Right lobe of liver (tissue), 6 donors: Measurements from ENCODE around the gene CASR. TPM values are rescaled to one million over a fixed set of nuclear protein-coding genes. Genes with fewer than 3 reads are reported as not detected.

Experiments
- ATAC-seq, 4 donors: fragments of 200-7000 bp; cut with Tn5 transposase; one replicate each; pipeline ENCODE4 v1.9.1; 2020; ENCODE audit warnings: mild to moderate bottlenecking in 4 of 4, moderate library complexity in 4 of 4
- DNase-seq, 3 donors: peaks; one replicate each; pipeline ENCODE4 v3.0.0-alpha.2; 2020
- H3K27ac ChIP-seq, 3 donors: fragments of 200-600 bp; one replicate each; pipeline ENCODE4 v1.8.0; 2022
- H3K27me3 ChIP-seq, 2 donors: fragments of 200-600 bp; one replicate each; pipeline ENCODE4 v1.8.0; 2022
- H3K36me3 ChIP-seq, 4 donors: fragments of 200-600 bp; sonication (generic) in 1 of 4; one replicate each; pipeline versions ENCODE4 v1.5.1 to v1.8.0; 2017 to 2022; ENCODE audit warnings: control low read depth in 1 of 4
- H3K4me1 ChIP-seq, 4 donors: fragments of 200-600 bp; sonication (generic) in 1 of 4; one replicate each; pipeline versions ENCODE4 v1.5.1 to v1.8.0; 2017 to 2022; ENCODE audit warnings: control low read depth in 1 of 4
- H3K4me3 ChIP-seq, 3 donors: fragments of 200-600 bp; one replicate each; pipeline ENCODE4 v1.8.0; 2022
- H3K9me3 ChIP-seq, 4 donors: fragments of 200-600 bp; sonication (generic) in 1 of 4; one replicate each; pipeline versions ENCODE4 v1.5.1 to v1.8.0; 2017 to 2022; ENCODE audit warnings: control low read depth in 1 of 4
- CTCF ChIP-seq, 4 donors: fragments of 200-600 bp in 3 of 4; fragments of 450-650 bp in 1 of 4; IDR thresholded peaks; one replicate each; pipeline versions ENCODE4 v1.5.1 to v1.8.0; 2016 to 2022; ENCODE audit warnings: antibody characterized with exemption in 4 of 4, mild to moderate bottlenecking in 2 of 4
- POLR2A ChIP-seq: fragments of 450-650 bp; IDR thresholded peaks from one replicate; pipeline ENCODE4 v1.6.1; 2017; ENCODE audit warnings: antibody characterized with exemption, mild to moderate bottlenecking
- WGBS: methylation state at CpG from one replicate; pipeline ENCODE4 v1.1.6; 2018; ENCODE audit warnings: low coverage, low lambda C conversion rate; ENCODE audit not compliant: insufficient coverage; ENCODE audit errors: missing lambda C conversion rate; 5-methylcytosine and 5-hydroxymethylcytosine counted together
- intact Hi-C, 2 donors: fragments of 100-400 bp; cut with DNase I; formaldehyde crosslinking; loops; one replicate each; pipeline versions ENCODE4 v1.11.2 to v1.14.1; 2022
- total RNA-seq, 6 experiments: library from RNA; depleted of rRNA in 2 of 6; stranded (reverse); fragments of >200 nt in 2 of 6; fragmentation: NEBNext Ultra II Directional in 3 of 6; extraction: Animal tissue kit (Norgen Biotek cat#: 25700) in 3 of 6; gene quantifications; one replicate each; pipeline versions ENCODE4 v1.1.0 to v1.2.4, GENCODE V29; 2016 to 2023
- donor health status: DM: no; HTN: yes; CAD: no.
- donor health status: DM: no; HTN: no; CAD: no.
- donor health status: DM: no; HTN: no; CAD: no.
- donor health status: DM: no; HTN: yes; CAD: no.
- donor health status: DM: no; HTN: yes; CAD: no.

Gene CASR
- total RNA-seq, 6 experiments from 2014 or later = 0.06 to 0.16 (median 0.13) TPM; not detected in 1

- DNase-seq (no peak), ATAC-seq (no peak)
- Histone ChIP-seq H3K4me1 (no peaks in the 10 kb centered on the region), H3K4me3 (no peak overlapping the region), H3K9me3 (no peaks in the 10 kb centered on the region), H3K27ac (no peak overlapping the region), H3K36me3 (no peaks in the 10 kb centered on the region), H3K27me3 (no peaks in the 10 kb centered on the region)
- 100% methylated on average over 1 of the region's 22 CpGs for WGBS
- TF ChIP-seq POLR2A (no peak), CTCF (IDR thresholded peaks at IDR 0.05) (no peak)
- intact Hi-C loops = no loop called here
Measured at GRCh38 chr3:122283796-122284445, 100.5 kb downstream of the CASR start.

GRCh38 chr3:122284486-122284885, 101.0 kb downstream of the CASR start:
- DNase-seq = no peak
- Histone ChIP-seq H3K27me3 (no peaks in the 10 kb centered on the region), H3K9me3 (no peaks in the 10 kb centered on the region), H3K4me1 (no peaks in the 10 kb centered on the region), H3K36me3 (no peaks in the 10 kb centered on the region), H3K27ac (no peak overlapping the region), H3K4me3 (no peak overlapping the region)
- no peak for TF ChIP-seq CTCF (IDR thresholded peaks at IDR 0.05)
- no peak for TF ChIP-seq POLR2A
- ATAC-seq = no peak
- WGBS = 96% methylated on average over 12 of the region's 20 CpGs
- intact Hi-C loops = no loop called here

GRCh38 chr3:122294359-122294758, 110.9 kb downstream of the CASR start:
- ATAC-seq (peak; percentile 48 to 66 (median 57)), DNase-seq (no peak)
- TF ChIP-seq CTCF (IDR thresholded peaks at IDR 0.05) (no peak), POLR2A (no peak)
- no peaks in the 10 kb centered on the region for H3K36me3 ChIP-seq
- H3K4me3 ChIP-seq = no peak overlapping the region
- H3K9me3 ChIP-seq = no peaks in the 10 kb centered on the region
- peaks cover 0 to 14% (median 4%) of the 10 kb centered on the region in 4 donors for H3K4me1 ChIP-seq
- 17% methylated on average over 6 of the region's 6 CpGs for WGBS
- intact Hi-C loops = no loop called here
- H3K27ac ChIP-seq = no peak overlapping the region
- no peaks in the 10 kb centered on the region for H3K27me3 ChIP-seq

GRCh38 chr3:122295266-122296062, 112.0 kb downstream of the CASR start:
- TF ChIP-seq POLR2A = no peak
- TF ChIP-seq CTCF (IDR thresholded peaks at IDR 0.05) = no peak
- no peak for DNase-seq
- no peak overlapping the region for H3K27ac ChIP-seq

More at GRCh38 chr3:122295266-122296062, 112.0 kb downstream of the CASR start:
- Histone ChIP-seq H3K36me3 (no peaks in the 10 kb centered on the region), H3K9me3 (peaks cover 0 to 4% (median 0%) of the 10 kb centered on the region in 4 donors), H3K4me3 (no peak overlapping the region), H3K4me1 (peaks cover 0 to 14% (median 4%) of the 10 kb centered on the region in 4 donors), H3K27me3 (no peaks in the 10 kb centered on the region)
- intact Hi-C loops = no loop called here
- WGBS = 41% methylated on average over 4 of the region's 5 CpGs
- ATAC-seq = peak; percentile 58 to 81 (median 72)
